ENCODE data around the gene USP24.

USP24 gene, protein sequence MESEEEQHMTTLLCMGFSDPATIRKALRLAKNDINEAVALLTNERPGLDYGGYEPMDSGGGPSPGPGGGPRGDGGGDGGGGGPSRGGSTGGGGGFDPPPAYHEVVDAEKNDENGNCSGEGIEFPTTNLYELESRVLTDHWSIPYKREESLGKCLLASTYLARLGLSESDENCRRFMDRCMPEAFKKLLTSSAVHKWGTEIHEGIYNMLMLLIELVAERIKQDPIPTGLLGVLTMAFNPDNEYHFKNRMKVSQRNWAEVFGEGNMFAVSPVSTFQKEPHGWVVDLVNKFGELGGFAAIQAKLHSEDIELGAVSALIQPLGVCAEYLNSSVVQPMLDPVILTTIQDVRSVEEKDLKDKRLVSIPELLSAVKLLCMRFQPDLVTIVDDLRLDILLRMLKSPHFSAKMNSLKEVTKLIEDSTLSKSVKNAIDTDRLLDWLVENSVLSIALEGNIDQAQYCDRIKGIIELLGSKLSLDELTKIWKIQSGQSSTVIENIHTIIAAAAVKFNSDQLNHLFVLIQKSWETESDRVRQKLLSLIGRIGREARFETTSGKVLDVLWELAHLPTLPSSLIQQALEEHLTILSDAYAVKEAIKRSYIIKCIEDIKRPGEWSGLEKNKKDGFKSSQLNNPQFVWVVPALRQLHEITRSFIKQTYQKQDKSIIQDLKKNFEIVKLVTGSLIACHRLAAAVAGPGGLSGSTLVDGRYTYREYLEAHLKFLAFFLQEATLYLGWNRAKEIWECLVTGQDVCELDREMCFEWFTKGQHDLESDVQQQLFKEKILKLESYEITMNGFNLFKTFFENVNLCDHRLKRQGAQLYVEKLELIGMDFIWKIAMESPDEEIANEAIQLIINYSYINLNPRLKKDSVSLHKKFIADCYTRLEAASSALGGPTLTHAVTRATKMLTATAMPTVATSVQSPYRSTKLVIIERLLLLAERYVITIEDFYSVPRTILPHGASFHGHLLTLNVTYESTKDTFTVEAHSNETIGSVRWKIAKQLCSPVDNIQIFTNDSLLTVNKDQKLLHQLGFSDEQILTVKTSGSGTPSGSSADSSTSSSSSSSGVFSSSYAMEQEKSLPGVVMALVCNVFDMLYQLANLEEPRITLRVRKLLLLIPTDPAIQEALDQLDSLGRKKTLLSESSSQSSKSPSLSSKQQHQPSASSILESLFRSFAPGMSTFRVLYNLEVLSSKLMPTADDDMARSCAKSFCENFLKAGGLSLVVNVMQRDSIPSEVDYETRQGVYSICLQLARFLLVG (N-terminal part only)
- total RNA-seq = 183 to 253 reads per million in 2 donors

DNA sequence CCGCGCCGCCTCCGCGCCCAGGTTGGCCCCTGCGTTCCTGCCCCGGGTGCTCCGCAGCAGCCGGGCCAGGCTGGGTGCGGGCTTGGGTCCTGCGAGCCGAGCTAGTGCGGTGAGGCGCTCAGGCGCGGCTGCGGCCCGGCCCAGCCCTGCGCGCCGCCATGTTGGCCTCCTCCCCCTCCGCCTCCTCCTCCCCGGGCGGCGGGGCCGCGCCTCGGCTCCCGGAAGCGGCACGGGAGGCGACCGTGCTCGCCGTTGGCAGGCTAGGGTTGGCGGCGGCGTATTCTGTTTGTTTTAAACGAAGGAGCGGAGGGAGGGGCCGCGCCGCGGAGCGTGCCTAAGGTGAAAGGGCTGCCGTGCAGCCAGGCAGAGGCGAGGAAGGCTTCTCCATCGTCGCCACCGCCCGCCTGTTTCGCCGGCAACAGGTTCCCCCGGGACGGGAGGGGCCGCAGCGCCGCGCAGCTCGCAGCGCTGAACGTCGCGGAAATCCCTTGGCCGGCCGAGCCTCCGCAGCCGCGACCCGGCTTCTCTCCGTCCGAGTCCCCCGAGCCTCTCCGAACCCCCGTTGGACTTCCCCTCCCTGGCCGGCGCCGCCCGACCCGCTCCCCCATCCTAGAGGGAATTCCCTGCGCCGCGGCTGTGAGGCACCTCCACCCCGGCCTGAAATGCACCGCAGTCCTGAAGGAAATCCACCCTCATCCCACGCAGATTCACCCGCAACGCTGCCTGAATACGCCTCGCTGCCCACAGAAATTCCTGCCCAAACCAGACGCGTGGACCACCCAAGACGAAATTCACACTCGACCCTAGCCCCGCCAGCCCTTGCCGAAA lies at the start of gene USP24:
TSS of gene USP24 (minus strand) at position 171 of the 828 bp plus-strand sequence. CDS start 251 bp downstream, outside the sequence.
- DNase-seq = peak; percentile 70 to 89 (median 80)

DNA sequence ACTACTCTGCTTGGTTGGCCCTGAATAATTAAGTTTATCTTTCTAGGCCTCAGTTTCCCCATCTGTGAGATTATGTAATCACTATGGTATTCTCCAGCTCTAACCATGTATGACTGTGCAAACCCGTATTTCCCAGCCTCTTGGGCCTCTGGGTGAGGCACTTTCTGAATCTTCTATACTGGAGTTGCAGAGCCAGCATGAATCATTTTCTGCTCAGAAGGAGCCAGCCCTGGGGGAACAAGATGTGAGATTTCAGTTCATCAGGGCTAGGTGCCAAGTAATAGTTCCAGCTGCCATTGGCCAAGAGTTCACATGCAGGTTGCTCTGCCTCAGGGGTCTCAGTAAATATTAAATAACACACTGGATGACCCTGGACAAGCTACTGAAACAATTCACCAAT lies 47.7 kb upstream of the USP24 start:
- DNase-seq = no peak

DNA sequence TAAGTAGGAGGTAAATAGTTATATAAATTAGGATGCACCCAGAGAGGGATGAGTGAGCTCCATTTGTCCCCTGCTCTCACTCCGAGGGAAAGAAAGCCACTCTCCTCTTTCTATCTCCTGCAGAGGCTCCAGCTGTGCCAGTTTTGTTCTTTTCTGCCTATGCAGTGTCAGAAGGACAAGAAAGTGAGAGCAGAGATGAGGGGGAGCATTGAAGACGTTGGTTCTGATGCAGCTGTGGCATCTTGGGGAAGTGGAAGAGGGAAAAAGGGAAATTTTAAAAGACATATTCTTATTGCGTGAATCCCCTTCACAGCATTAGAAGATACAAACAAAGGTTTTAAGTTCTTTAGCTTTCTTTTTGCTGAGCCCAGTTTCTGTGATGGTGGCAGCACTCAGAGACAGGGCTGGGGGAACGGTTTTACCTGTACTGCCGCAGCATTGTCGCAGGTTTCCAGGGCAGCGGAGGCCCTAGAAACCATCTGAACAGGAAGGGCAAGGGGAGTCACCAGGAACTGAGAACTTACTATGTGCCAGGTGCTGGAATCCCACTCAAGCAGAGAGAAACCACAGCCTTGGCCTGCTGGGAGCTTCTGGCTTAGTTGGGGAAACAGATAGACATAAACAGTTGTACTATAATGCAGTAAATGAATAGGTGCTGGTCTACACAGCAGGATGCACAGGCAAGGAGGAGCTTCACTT lies 44.9 kb upstream of the USP24 start:
- DNase-seq = no peak

DNA sequence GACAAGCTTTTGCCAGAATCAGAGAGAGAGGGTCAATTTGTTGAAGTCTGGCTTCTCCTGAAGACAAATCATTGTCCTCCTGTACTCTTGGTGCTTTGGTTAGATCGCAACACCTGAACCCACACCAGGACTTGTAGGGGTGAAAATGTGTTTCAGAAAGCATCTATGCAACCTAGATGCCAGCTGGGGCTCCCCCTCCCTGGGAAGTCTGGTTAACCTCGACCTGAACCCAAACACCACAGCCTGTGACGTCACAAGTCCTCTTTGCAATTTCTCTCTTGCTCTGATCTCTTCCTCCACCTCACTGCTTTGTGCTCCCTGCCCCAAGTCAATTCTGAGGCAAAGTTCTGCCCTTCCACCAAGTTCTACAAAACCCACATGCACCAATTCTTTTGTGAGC lies 42.8 kb upstream of the USP24 start:
- DNase-seq = peak in 3 of 5 experiments; percentile 10 to 87 (median 73)

DNA sequence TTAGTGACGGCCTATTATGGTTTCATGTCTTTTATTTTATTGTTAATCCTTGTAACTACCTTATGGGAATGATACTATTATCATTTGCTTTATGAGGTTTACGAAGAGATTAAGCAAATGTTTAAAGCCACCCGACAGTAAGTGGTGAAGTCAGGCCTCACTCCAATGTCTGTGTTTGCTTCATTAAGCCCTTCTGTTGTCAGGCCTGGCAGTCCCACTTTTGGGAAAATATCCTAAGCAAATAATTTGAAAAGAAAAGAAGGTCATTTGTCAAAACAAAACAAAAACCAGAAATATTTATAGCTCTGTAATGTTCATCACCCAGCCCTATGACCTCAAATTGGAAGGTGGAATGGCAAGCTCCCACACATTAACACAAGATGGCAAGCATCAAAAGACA lies 40.7 kb upstream of the USP24 start:
- DNase-seq = no peak

DNA sequence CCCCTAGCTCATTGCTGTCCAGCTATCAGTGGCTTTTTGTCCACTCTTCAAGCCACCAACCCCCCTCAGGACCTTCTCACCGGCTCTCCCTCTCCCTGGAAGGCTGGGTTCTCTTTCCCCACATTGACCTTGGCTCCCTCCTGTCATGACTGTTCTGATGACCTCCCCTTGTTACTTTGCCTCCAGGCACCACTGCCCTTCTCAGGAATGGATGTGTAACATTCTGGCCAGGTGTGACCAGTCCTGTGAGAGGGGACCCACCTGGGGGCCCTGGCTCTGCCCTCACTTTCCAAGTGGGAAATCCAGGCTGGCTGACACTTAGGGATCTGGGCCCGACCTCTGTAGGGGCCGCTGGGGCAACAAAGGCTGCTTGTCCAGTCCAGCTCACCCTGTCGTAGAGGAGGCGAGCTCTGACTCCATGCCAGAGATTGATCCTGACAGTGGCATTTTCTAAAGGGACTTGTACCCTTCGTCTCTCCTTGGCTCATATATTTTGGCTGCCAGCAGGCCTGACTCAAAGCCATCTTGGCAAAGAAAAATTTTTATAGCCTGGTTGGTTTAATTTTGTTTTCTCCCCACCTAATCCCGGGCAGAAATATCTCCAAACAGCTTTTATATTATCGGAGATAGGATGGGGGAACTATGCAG lies 37.9 kb upstream of the USP24 start:
- no peak for DNase-seq

DNA sequence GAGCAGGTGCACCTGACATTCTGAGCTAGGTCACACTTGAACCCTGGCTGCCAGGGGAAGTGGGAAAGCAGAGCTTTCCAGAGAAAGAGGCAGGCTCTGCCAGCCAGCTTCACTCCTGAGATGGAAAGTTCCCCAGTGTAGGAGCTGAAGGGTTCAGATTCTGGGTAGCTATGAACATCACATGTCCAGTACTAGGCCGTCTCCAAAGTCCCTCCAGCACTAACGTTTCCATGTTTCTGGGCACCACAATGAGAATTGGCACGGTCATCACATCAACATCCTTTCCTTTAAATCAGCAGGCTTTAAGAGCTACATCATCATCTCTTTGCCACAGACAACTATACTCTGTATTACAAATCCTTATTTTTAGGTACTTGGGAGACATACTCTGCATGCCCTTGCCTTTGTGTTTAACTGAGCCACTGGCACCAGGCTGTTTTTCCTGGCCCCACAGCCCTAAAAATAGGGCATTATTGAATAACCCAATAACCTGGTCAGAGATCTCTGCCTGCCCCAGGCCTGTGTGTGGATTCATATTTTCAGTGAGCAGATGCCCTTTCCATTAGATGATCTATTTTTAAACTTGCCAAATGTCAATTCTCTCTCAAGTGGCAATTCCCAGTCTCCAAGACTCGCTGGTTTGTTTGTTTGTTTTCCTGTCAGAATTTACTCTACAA lies 35.4 kb upstream of the USP24 start:
- no peak for DNase-seq

DNA sequence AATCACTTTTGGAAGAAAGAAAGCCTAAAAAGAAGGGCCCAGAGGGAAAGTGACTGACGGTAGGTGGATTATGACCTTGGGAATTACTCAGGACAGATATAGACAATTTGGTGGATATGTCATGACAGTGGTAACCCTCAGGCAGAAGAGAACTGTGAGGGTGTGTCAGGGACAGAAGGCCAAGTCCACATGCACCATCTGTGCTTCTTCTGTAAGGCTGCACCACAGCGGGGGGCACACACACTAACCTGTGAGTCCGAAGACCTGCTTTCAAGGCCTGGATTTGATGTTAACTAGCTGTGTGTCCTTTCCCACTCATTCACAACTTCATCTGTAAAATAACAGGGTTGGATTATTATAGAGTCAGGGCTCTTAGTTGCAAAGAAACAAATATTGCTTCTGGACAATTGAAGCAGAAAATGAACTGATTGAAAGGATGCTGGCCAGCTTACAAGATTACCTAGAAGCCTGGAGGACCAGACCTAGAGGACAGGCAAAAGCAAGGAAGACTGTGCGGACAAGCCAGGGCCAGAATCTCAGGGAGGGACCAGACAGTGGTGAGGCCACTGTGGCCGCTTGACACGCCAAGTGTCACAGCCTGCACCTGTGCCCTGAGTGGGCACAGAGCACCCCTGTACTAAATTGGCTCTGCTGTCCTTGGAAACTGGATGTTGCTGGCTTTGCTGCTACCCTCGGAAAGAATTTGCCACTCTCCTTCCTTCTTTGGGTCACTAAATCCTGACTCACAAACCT lies 34.7 kb upstream of the USP24 start:
- no peak for DNase-seq

DNA sequence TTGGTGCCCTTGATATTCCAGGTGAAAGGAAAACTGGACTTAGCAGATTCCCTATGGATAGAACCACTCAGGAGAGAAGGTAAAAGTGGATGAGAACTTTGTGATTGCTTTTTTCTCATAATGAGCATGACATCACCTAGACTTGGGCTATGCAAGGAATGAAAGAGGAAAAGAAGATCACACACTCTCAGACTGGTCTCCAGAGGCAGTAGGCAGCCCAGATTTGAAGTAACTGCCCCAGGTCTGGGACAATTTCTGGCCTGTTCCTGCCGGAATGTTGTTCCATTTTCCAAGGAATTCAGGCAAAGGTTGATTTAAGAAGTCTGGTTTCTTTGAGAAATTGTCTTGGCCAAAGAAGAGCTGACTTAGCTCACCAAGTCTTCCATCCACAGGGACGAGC lies 31.7 kb upstream of the USP24 start:
- DNase-seq = no peak

DNA sequence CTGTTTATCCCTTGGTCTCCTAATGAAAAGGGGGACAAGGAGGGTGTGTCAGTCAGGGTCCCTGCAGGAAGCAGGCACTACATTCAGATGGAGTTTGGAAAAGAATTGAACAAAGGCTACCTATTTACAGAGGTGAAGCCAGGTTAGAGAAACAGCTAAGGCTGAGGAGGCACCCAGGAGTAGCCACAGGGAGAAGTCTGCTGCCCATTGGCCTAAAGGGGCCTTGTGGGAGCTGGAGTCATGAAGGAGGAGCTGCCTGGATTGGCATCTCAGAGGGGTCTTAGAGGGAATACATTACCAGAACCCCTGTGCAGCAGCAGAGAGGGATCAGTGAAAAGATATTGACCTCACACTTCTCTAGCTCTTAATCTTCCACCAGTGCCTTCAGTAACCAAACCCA lies 31.2 kb upstream of the USP24 start:
- DNase-seq = no peak

DNA sequence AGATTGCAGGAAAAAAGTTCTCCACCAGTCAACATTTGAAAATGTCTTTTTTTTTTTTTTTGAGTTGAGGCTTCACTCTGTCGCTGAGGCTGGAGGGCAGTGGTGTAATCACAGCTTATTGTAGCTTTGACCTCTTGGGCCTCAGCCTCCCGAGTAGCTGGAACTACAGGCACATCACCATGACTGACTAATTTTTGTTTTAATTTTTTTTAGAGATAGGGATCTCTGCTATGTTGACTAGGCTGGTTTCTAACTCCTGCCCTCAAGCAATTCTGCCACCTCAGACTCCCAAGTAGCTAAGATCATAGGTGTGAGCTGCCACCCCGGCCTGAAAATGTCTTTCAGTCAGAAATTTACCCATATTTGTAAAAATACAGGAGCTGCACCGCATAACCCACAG lies 30.6 kb upstream of the USP24 start:
- DNase-seq = peak in 1 of 5 experiments; percentile 20

DNA sequence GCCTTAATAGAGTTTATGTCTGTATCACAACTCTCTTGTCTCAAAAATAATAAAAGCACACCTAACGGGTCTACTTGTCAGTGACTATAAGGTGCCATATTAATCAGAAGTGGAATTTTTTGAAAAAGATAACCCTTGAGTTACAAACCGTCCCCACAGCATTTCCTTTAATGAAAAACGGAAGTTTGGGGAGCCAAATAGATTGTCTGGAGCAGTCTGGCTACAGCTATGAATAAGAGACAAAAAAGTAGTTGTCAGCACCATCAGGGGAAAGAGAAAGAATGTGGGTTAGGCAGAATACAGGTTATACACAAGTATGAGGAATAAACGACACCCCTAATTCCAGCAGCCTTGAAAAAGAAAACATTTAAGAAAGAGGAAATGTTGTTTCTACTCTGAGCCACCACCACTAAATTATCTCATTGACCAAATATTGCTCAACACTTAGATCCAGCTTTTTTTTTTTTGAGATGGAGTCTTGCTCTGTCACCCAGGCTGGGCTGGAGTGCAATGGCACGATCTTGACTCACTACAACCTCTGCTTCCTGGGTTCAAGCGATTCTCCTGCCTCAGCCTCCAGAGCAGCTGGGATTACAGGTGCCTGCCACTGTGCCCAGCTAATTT lies 29.4 kb upstream of the USP24 start:
- no peak for DNase-seq

DNA sequence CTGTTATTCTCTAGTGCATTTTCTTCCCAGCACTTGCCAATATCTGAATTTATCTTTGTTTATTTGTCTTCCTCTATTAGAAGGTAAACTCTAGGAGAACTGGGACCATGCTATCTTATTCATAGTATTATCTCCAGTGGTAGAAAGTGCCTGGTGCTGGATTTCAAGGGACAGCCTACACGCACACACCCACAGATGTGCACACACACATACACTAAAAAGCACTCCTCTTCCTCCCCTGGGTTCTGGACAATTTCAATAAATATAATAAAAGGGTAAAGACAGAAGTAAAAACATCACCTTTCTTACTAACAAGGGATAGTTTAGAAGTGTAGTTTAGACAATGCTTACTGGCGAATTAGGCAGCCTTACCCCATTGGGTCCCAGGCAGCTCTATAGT lies 28.5 kb upstream of the USP24 start:
- DNase-seq = no peak

DNA sequence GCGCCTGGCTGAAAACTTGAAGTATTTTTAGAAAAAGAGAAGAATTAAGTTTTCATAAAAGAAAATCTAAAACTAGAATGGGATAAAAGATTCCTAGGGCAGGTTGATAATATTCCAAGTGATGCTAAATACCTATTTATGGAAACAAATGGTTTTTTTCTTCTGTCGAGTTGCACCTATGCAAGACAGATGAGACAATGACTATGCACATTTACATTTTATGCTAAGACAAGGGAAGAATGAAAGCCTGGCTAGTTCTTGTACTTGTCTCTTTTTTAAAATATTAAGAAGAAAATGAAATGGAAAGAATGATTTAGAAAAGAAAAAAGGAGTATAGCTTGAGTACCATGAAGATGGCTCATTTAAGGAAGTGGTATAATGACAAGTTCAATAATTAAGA lies 24.4 kb upstream of the USP24 start:
- DNase-seq = no peak

DNA sequence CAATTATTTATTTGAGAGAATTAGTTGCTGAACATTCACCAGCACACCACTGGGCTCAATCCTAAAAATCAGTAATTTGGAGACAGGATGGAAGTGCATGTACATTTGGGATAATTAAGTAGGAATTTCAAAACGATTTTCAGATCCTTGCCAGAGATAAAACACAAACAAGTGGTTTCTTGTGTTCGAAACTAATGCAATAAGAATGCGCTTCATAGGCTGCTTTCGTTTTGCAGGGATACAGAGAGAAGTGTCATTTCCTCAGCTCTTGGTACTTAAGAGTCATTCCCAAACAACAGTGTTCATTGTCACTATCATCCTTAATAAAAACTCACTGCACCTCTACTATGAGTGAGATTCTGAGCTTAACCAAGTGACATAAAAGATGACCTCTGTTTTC lies 20.6 kb upstream of the USP24 start:
- DNase-seq = no peak

DNA sequence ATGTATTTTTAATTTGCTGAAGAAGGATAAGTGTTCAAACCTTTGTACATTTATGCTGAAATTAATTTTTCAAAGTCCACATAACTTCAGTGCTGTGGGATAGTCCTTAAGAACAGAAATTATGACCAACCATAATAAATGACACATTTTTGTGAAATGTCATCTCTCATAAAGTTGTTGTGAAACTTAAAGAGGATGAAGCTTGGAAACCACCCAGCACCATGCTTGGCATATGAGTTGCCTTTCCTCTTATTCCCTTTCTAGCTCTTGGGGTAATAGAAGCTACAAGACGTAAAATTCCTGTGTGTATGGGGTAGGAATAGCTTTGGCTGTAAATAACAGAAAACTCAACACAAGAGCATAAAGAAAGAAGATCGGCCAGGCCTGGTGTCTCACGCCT lies 18.9 kb upstream of the USP24 start:
- DNase-seq = no peak

DNA sequence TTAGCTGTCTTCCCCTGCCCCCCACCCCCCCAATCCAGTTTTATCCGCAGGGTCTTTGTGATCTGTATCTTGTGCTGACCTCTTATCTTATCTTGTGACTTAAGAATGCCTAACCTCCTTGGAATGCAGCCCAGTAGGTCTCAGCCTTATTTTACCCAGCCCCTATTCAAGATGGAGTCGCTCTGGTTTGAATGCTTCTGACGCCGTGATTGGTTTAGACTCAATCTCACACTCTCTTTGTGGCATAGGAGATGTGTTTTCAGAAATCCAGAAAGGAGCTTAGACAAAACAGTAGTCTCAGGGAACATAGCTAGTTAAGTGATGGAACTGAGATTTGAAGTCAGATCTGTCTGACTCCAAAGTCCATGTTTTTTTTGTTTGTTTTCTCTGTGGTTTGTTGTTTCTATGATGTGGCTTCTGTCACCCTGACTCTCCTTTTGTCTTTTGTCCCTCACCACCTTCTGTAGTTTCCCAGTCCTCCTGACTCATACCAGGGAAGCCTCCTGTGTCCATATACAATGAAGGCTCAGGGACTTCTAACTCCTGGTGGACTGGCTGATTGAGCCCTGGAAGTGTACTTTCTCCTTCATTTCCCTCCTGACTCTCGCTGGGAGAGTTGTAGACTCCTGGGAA lies 18.1 kb upstream of the USP24 start:
- no peak for DNase-seq

DNA sequence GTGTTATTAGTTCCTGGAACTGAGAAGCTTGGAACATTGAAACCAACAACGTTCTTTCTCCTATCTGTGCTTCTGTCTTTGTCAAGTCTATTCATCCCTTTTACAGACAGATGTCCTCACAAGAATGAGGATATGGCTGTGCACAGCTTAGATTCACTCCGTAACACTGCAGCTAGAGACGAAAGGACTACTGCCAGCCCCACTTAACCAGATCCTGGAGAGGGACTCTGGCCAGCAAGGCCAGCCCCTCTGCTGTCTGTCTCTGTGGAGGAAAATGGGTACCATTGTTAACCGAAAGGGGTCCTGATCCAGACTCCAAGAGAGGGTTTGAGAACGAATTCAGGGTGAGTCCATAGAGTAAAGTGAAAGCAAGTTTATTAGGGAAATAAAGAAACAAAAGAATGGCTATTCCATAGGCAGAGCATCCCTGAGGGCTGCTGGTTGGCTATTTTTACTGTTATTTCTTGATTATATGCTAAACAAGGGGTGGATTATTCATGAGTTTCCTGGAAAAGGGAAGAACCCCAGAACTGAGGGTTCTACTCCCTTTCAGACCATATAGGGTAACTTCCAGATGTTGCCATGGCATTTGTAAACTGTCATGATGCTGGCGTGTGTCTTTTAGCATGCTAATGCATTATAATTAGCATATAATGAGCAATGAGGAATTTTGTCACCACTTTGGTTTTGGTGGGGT lies 17.4 kb upstream of the USP24 start:
- DNase-seq = no peak

Measured in T-helper 2 cell (primary cell).